Measurements from ENCODE around the gene AFM. TPM values are rescaled to one million over a fixed set of nuclear protein-coding genes. Genes with fewer than 3 reads are reported as not detected.

AFM gene
- total and polyA plus RNA-seq, 12 donors, result not detected

- DNase-seq (no peak), ATAC-seq (no peak)
- H3K36me3 ChIP-seq, result no peaks in the 10 kb centered on the region
- H3K4me1 ChIP-seq, result no peaks in the 10 kb centered on the region
- no peak for TF ChIP-seq CTCF (IDR thresholded peaks at IDR 0.05)
- WGBS, 2 donors, result 79 to 81% methylated on average over 11 of the region's 11 CpGs
- no peak overlapping the region for H3K4me3 ChIP-seq
- intact Hi-C loops (cut with DNase I), result no loop called here
- peaks cover 0 to 14% (median 3%) of the 10 kb centered on the region in 11 donors for H3K9me3 ChIP-seq
- no peaks in the 10 kb centered on the region for H3K27me3 ChIP-seq
- H3K27ac ChIP-seq, result no peak overlapping the region
Observed at GRCh38 chr4:73477176-73477575, 4.4 kb upstream of the AFM start.

- DNase-seq (no peak), ATAC-seq (no peak)
- no peak for TF ChIP-seq CTCF (IDR thresholded peaks at IDR 0.05)
- 77 to 87% methylated on average over 1 of the region's 1 CpG for WGBS, 2 donors
- intact Hi-C loops (cut with DNase I), result no loop called here
- H3K27me3 ChIP-seq, result no peaks in the 10 kb centered on the region
- no peak overlapping the region for H3K4me3 ChIP-seq
- no peaks in the 10 kb centered on the region for H3K4me1 ChIP-seq
- H3K36me3 ChIP-seq, result no peaks in the 10 kb centered on the region
- H3K9me3 ChIP-seq, result peaks cover 0 to 3% (median 0%) of the 10 kb centered on the region in 11 donors
- no peak overlapping the region for H3K27ac ChIP-seq
Observed at GRCh38 chr4:73479323-73479722, 2.2 kb upstream of the AFM start.

- Histone ChIP-seq H3K27me3 (no peaks in the 10 kb centered on the region), H3K27ac (no peak overlapping the region), H3K9me3 (no peaks in the 10 kb centered on the region), H3K36me3 (no peaks in the 10 kb centered on the region), H3K4me1 (no peaks in the 10 kb centered on the region), H3K4me3 (no peak overlapping the region)
- no peak for TF ChIP-seq CTCF (IDR thresholded peaks at IDR 0.05)
- DNase-seq (no peak), ATAC-seq (no peak)
- intact Hi-C loops (cut with DNase I), result no loop called here
Observed at GRCh38 chr4:73485085-73485484, 3.5 kb downstream of the AFM start.

- no peak for ATAC-seq
Observed at GRCh38 chr4:73485596-73485995, 4.1 kb downstream of the AFM start.

More at GRCh38 chr4:73485596-73485995, 4.1 kb downstream of the AFM start:
- TF ChIP-seq CTCF (IDR thresholded peaks at IDR 0.05), result no peak
- no peaks in the 10 kb centered on the region for H3K27me3 ChIP-seq
- intact Hi-C loops (cut with DNase I), result no loop called here
- no peaks in the 10 kb centered on the region for H3K4me1 ChIP-seq
- no peak for DNase-seq
- H3K36me3 ChIP-seq, result no peaks in the 10 kb centered on the region
- no peak overlapping the region for H3K4me3 ChIP-seq
- no peak overlapping the region for H3K27ac ChIP-seq
- no peaks in the 10 kb centered on the region for H3K9me3 ChIP-seq
